BJ (cell line): ENCODE data around the gene IFNA2. TPM values are rescaled to one million over a fixed set of nuclear protein-coding genes. Genes with fewer than 3 reads are reported as not detected.
"Not testable (repeated sequence)": the region's sequence is repeated elsewhere in the genome, so short reads cannot be mapped to it uniquely, and the experiment has no call there.

ENCODE experiments used
- CTCF ChIA-PET: fragments of 350-600 bp; formaldehyde crosslinking; extraction: SDS; loops from one replicate; lab custom pipeline; 2021; ENCODE audit warnings: antibody characterized with exemption, inconsistent platforms; lab: Yijun Ruan, JAX
- POLR2A ChIA-PET: fragments of 300-600 bp; sonication (Branson Sonifier 250); formaldehyde crosslinking; extraction: SDS; loops from one replicate; lab custom pipeline; 2021; ENCODE audit warnings: antibody characterized with exemption; lab: Charles Lee
- DNase-seq: peaks from one replicate; pipeline ENCODE4 v3.0.0-alpha.2; 2011; ENCODE audit warnings: low read depth
- H3K27me3 ChIP-seq: 2 replicates; pipeline ENCODE4 v1.6.0; 2011; ENCODE audit warnings: low read length; ENCODE audit not compliant: control insufficient read depth, insufficient read depth
- H3K36me3 ChIP-seq: 2 replicates; pipeline ENCODE4 v1.5.1; 2011; ENCODE audit warnings: low read length; ENCODE audit not compliant: control insufficient read depth, insufficient read depth
- H3K4me3 ChIP-seq: 2 replicates; pipeline ENCODE4 v1.5.1; 2011; ENCODE audit warnings: low read depth, mild to moderate bottlenecking, control low read depth, low read length
- CTCF ChIP-seq: IDR thresholded peaks from 2 replicates; pipeline ENCODE4 v1.5.1; 2011; ENCODE audit warnings: low read depth, mild to moderate bottlenecking, control low read depth, inconsistent platforms, low read length, moderate library complexity; ENCODE audit not compliant: insufficient read depth
- polyA minus RNA-seq: library from RNA; depleted of rRNA, polyadenylated mRNA; stranded (reverse); fragments of >200 nt; gene quantifications from 2 replicates; pipeline ENCODE4 v1.2.3, GENCODE V29; 2011; rRNA and poly(A)+ RNA removed
- polyA plus RNA-seq: library from polyadenylated mRNA; depleted of rRNA; stranded (reverse); fragments of >200 nt; gene quantifications from 2 replicates; pipeline ENCODE4 v1.2.3, GENCODE V29; 2011; rRNA removed

IFNA2 gene
- polyA plus RNA-seq (not detected in 2 replicates), polyA minus RNA-seq (not detected in 2 replicates)

- Histone ChIP-seq H3K27me3 (peaks cover 4% of the 10 kb centered on the region), H3K4me3 (no peak within 1 kb of the TSS), H3K36me3 (no peaks in the 10 kb centered on the region)
- ChIA-PET POLR2A (no interaction called here), CTCF (interaction anchor here (1.5 kb wide), 1 partner anchor 11 kb away, joined by 5 read pairs; no protein-coding TSS in a partner anchor)
- DNase-seq, result no peak
- TF ChIP-seq CTCF, result no peak
Measured at GRCh38 chr9:21385131-21385670, at the start of gene IFNA2. IFNA2 (minus strand) TSS chr9:21385398; CDS start chr9:21385329, 69 bp downstream.

- POLR2A ChIA-PET, H3K36me3 ChIP-seq, H3K4me3 ChIP-seq: not testable (repeated sequence)
Measured at GRCh38 chr9:21435015-21435383, 49.8 kb upstream of the IFNA2 start.

GRCh38 chr9:21434202-21435014 is 49.2 kb upstream of the IFNA2 start:
- no peaks in the 10 kb centered on the region for H3K36me3 ChIP-seq
- POLR2A ChIA-PET, result interaction anchor here (0.6 kb wide), 1 partner anchor 124 kb away, joined by 5 read pairs; no protein-coding TSS in a partner anchor
- peak; percentile 60 for TF ChIP-seq CTCF
- no peak for DNase-seq
- CTCF ChIA-PET, result interaction anchor here (0.7 to 4.8 kb wide), 29 partner anchors 9 to 361 kb away, joined by 3 to 53 read pairs (median 4); no protein-coding TSS in a partner anchor
- H3K4me3 ChIP-seq, result no peak overlapping the region
- H3K27me3 ChIP-seq, result peaks cover 5% of the 10 kb centered on the region; the same call in 1 of the 2 replicates

More at GRCh38 chr9:21435015-21435383, 49.8 kb upstream of the IFNA2 start:
- H3K27me3 ChIP-seq, DNase-seq: not testable (repeated sequence)
- CTCF ChIA-PET, result interaction anchor here (0.7 to 4.8 kb wide), 23 partner anchors 11 to 360 kb away, joined by 3 to 53 read pairs (median 4); no protein-coding TSS in a partner anchor

GRCh38 chr9:21432672-21433425 is 47.7 kb upstream of the IFNA2 start:
- no peak for DNase-seq
- TF ChIP-seq CTCF, result no peak
- no peaks in the 10 kb centered on the region for H3K36me3 ChIP-seq
- CTCF ChIA-PET, result interaction anchor here (0.7 to 4.8 kb wide), 8 partner anchors 9 to 758 kb away, joined by 3 to 53 read pairs (median 4); no protein-coding TSS in a partner anchor
- no peak overlapping the region for H3K4me3 ChIP-seq
- peaks cover 2% of the 10 kb centered on the region; the same call in 1 of the 2 replicates for H3K27me3 ChIP-seq
- POLR2A ChIA-PET, result no interaction called here

GRCh38 chr9:21429191-21429590 is 44.0 kb upstream of the IFNA2 start:
- DNase-seq, result no peak
- Histone ChIP-seq H3K4me3 (no peak overlapping the region), H3K27me3 (peaks cover 2% of the 10 kb centered on the region; the same call in 1 of the 2 replicates), H3K36me3 (no peaks in the 10 kb centered on the region)
- ChIA-PET POLR2A (no interaction called here), CTCF (no interaction called here)
- no peak for TF ChIP-seq CTCF
